DMS79 (cell line): Measurements from ENCODE around the gene BCHE.

ENCODE experiments used
- DNase-seq: peaks from one replicate; lab custom pipeline; 2025; lab: John Stamatoyannopoulos, UW

Gene BCHE

GRCh38 chr3:165837058-165837525 is at the start of gene BCHE:
BCHE (minus strand) TSS chr3:165837423; CDS start chr3:165831033, 6,390 bp downstream.
- DNase-seq, result no peak

DNA sequence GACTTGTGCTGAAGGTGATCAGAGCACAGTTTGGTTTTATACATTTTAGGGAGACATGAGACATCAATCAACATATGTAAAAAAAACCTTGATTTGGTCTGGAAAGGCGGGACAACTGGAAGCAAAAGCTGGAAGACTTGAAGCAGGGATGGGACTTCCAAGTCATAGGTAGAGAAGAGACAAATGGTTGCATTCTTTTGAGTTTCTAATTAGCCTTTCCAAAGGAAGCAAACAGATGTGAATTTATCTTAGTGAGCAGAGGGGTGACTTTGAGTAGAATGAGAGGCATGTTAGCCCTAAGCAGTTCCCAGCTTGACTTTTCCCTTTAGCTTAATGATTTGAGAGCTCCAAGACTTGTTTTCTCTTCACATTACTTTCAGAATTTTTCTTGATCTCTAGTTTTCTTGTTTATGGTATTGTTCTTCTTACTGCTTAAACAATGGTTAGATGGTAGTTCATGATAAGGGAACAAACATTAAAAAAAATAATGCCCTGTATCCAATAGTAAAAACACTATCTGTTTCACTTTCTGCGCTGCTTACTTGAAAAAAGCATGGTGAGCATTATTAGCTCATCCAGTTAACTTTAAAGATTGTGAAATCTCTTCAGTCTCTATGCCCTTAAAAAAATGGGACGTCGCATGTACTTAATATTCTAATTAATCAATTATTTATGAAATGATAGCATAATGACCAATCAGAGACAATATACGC is 48.5 kb upstream of the BCHE start:
- no peak for DNase-seq

DNA sequence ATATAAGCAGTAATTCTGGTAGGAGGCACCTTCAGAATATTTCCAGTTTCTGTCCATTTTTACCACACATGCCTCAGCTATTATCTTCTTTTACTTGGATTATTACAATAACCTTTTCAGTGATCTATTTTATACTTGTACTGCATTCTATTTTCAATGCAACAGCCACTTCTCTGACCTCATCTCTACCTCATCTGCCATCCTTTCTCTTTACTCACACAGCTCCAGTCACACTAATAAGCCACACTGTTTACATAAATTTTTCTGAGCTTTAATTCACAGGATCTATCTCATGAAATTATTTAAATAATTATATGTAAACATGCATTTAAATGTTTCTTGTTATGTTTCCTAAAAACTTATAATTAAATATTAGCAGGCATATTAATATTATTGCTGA is 47.3 kb upstream of the BCHE start:
- no peak for DNase-seq

GRCh38 chr3:165883863-165884478 is 46.7 kb upstream of the BCHE start:
- no peak for DNase-seq

GRCh38 chr3:165883117-165883516 is 45.9 kb upstream of the BCHE start:
- no peak for DNase-seq

GRCh38 chr3:165875644-165876043 is 38.4 kb upstream of the BCHE start:
- DNase-seq, result no peak

GRCh38 chr3:165874663-165875489 is 37.7 kb upstream of the BCHE start:
- no peak for DNase-seq

DNA sequence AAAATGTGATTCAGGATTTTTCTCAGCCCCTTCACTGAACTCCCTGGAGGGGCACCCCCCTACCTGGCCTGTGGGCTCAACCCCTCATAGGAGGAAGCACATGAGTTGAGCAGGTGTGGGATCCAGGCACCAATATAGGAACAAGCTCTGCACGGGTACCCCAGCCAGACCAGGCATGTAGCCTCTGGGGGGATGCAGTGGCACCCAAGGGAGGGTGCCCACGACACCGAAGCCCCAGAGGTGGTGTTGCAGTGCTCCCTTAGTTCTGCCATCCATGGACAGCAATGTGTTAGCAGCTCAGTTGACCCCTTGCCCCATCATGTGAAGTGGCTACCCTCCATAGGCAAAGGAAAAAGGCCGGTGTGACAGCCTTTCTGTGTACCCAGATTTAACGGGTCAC is 30.9 kb upstream of the BCHE start:
- no peak for DNase-seq

DNA sequence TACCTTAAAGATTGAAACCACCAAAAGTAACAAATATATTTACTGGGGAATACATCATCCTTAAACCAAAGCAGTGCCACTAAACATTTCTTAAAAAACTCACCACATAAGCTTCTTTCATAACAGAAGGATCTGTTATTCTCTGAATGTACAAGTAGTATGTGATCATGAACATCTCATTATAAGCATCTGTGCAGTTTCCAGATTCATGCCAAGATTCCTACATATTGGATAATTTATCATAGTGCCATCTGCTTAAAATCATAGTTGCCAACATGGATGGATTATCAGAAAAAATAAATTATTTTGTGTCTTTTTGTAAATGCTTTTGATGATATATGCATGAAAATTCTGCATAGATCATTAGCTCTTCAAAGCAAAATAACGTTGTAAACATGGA is 21.8 kb upstream of the BCHE start:
- DNase-seq, result no peak

DNA sequence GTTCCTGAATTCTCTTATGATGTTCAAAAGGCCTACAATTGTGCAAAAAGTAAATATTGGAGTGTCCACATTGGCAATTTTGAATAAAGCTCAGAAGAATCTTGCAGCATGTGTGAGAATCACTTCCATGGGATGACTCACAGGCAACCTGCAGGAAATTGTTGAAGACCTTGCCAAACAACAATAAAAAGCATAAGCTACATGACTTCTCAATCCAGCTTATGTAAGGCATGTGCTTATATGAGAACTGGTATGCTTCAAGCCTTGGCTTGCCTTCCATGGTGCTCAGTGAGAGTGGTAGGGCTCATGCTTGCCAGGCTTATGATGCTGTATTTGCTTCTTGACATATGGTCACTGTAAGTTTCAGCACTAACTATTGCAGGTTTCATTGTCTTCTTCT is 18.4 kb upstream of the BCHE start:
- no peak for DNase-seq

GRCh38 chr3:165854696-165855095 is 17.5 kb upstream of the BCHE start:
- DNase-seq, result no peak

GRCh38 chr3:165852711-165853110 is 15.5 kb upstream of the BCHE start:
- DNase-seq, result no peak

- no peak for DNase-seq
Observed at GRCh38 chr3:165852191-165852590, 15.0 kb upstream of the BCHE start.

GRCh38 chr3:165846056-165846455 is 8.8 kb upstream of the BCHE start:
- no peak for DNase-seq

- DNase-seq, result no peak
Observed at GRCh38 chr3:165839296-165840076, 2.3 kb upstream of the BCHE start.

DNA sequence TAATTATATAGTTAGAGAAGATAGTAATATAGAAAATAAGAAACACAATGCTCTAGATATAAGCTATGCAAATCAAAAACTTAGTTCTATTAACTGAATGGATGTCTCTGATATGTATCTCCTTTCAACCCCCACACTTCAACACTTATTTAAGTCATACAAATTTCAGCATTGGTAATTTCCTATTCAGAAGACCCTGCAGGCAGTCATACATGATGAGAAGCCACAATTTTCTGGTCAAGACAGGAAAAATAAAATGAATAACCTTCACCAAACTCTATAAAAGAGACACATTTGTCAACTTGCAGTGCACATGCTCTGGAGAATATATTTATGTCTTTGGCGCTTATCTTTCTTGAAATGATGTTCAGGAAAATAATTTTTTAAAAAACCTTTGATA is 578 bp upstream of the BCHE start:
- DNase-seq, result no peak

DNA sequence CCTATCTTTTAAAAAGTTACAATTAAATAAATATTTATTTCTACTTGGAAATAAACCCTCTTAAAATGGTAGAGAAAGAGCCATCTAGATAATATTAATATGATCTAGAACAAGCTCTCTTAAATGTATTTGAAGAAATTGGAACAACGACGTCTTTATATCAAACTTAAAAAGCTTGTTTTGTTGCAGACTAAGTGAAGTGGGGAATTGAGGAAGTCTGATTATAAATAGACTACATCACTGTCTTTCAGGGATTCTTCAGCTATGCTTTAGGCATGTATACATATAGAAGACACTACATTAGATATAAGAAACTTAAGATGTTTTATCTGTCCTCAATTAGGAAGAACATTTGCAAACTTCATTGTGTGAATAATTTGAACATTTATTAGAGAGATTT is 1.8 kb downstream of the BCHE start:
- DNase-seq, result no peak

DNA sequence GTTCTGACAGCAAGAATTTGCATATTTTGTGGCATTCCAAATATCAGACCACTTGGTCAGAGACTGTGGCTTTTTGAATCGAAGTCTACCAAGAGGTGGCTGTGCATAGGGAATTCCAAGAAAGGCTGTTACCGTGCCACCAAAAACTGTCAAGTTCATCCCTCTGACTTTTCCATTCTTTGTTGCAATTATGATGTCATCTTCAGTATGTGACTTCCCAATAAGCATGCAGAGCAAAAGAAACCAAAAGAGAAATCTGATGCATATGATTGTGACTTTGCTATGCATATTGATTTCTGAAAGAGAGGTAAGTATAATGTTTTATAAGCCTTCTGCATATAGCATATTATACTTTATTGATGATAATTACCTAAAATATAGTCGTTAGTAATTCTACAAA is 6.5 kb downstream of the BCHE start:
- DNase-seq, result no peak

DNA sequence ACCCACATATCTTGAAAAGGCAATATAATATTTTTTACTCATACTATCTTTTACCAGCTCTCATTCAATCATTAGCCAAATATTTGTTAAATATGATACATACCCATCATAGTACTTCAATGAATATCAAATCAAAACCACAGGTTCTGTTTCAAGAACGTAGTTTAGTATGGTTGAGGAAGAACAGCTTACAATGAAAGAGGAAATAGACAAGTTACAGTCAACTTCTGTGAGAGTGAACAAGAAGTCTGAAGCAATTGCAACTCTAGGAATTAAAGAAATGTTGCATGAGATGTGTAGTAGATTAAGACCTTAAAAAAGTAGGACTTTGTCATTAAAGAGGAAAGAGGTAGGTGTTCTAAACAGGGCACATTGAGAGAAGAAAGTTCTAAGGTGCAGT is 9.3 kb downstream of the BCHE start:
- DNase-seq, result no peak

DNA sequence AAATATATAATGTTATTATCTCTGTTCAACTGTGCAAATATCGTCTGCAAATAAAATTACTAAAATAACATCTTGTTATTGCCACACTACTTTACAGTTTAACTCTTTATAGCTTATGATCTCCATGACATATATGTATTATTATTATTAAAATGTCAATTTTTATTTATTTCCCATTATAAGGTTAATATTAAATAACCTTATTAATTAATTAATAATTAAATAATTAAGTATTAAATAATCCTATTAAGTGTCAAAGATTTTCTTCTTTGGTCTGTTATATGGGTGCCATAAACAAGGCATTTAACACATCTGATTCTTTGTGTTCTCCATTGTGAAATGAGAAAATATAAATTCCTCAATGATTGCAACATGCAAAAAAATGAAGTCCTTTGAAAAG is 10.0 kb downstream of the BCHE start:
- no peak for DNase-seq

GRCh38 chr3:165820671-165821123 is 16.5 kb downstream of the BCHE start:
- DNase-seq, result no peak

DNA sequence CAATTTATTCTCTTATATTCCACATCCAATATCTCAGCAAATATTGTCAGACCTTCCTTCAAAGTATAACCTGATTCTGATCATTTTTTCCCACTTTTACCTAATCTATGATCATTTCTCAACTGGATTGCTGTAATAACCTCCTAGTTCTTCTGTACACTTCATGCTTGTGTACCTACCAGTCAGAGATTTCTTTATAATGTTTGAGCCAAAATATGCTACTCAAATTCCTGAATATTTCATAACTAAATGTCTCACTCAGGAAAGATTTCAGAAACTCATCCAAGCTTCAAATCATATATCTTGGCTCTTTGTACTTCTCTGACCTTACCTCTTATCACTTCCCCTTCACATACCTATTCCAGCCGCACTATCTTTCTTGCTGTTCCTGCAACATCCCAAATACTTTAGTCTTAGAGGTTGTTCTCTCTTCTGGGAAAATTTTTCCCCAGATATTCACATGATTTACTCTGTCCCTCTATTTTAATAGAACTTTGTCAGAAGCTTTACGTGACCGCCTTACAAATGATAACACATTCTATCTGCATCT is 20.0 kb downstream of the BCHE start:
- DNase-seq, result no peak
